HG02852 (cell line): Measurements from ENCODE around the gene SRPK2.
"Not testable (repeated sequence)": the region's sequence is repeated elsewhere in the genome, so short reads cannot be mapped to it uniquely, and the experiment has no call there.

Experiments
- ATAC-seq: cut with Tn5 transposase; IDR thresholded peaks from one replicate; pipeline ENCODE4 v1.9.1; 2021; ENCODE audit warnings: mild to moderate bottlenecking, moderate library complexity; ENCODE audit not compliant: unreplicated experiment

SRPK2 gene

DNA sequence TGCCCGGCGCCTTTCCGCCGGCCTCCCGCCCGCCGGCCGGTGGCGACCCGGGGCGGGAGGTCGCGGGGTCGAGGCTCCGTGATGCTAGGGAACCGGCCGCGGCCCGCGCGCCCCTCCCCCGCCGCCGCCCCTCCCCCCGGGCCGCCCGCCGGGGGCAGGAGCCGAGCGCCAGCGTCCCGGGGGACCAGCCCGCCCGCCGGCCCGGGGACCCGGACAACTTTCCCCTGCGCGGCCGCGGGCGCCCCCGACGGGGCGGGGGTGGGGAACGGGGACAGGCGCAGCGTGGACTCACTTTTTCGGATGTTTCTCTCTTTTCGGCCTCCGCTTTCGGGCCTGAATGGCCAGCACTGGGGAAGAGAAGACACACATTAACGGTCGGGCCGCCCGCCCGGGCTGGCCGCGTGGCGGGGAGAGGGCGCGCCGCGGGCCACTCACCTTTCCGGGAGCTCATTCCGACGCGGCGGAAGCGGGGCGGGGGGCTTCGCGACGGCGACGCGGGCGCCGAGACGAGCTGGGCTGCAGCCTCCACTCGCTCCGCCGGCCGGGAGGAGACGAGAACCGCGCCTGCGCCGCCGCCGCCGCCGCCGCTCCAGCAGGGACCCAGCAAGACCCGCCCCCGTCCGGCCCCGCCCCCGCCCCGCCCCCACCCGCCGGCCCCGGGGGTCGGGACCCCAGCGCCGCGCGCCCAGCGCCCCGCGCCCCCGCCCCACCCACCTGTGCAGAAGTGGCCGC, at the start of gene SRPK2:
SRPK2 (minus strand) TSS at position 566 of the 732 bp plus-strand sequence.
- peak; percentile 71 for ATAC-seq

DNA sequence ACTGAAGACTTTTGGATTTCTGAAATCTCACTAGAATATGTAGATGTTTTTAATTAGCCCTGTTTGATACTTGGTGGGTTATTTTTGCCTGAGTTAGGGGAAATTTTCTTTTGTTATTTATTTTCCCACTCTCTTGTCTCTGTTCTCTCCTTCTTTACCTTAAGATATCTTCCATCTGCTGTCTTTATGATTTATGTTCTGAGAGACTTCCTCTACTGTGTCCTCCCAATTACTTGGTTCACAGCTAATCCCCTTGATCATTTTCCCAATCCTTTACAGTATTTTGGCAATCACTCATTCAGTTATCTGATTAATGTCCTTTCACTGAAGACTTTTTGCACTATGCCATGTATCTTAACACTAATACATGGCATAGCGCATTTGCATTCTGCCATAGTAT, 49.5 kb upstream of the SRPK2 start:
- ATAC-seq: no peak

DNA sequence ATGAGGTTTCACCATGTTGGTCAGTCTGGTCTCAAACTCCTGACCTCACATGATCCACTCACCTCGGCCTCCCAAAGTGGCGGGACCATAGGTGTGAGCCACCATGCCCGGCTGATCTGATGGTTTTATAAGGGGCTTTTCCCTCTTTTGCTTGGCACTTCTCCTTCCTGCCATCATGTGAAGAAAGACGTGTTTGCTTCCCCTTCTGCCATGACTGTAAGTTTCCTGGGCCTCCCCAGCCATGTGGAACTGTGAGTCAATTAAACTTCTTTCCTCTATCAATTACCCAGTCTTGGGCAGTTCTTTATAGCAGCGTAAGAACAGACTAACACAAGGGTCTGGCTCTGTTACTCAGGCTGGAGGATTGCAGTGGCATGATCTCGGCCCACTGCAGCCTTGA, 48.6 kb upstream of the SRPK2 start:
- ATAC-seq: not testable (repeated sequence)

DNA sequence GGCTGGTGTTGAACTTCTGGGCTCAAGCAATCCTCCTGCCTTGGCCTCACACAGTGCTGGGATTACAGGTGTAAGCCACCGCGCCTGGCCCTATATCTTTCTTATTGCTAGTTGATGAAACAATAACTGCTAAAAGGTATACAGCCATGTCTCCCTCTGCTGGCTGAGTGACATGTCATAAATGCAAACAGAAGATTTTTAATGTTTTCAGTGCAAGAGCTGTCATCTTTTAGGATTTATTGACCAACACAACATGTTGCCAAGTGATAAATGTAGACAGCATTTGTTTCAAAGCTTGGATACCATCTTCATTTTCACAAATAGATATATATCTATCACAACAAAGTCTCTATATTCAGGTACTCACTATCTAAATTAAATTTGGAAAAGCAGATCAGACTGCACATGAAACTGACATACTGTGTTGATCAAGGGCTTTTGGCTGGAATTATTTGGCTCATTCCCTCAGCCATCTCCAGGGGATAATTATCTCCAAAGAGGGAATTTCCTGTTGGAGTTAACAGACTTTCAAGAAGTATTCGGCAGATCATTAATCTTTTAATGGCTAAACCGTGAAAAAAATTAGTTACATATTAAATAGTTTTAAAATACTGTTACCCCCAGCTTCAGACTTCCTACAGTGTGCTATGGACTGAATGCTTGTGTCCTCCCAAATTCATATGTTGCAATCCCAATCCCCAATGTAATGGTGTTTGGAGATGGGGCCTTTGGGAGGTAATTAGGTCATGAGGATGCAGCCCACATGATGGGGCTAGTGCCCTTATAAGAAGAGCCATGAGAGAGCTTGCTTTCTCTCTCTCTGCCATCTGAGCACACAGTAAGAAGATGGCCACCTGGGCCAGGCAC, 41.3 kb upstream of the SRPK2 start:
- ATAC-seq: no peak

DNA sequence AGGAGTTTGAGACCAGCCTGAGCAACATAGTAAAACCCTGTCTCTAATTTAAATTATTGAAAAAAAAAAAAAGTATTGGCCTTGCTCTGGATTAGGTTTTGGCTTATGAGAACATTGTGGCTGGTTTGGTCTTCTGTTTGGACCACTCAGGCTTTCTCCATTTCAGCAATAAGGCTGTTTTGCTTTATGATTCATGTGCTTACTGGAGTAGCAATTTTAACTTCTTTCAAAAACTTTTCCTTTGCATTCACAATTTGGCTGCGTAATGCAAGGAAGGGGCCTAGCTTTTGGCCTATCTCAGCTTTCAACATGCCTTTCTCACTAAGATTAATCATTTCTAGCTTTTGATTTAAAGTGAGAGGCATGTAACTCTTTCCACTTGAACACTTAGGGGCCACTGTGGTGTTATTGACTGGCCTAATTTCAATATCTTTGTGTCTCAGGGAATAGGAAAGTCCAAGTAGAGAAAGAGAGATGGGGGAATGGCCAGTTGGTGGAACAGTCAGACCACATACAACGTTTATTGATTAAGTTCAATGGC, 38.0 kb upstream of the SRPK2 start:
- no peak for ATAC-seq

DNA sequence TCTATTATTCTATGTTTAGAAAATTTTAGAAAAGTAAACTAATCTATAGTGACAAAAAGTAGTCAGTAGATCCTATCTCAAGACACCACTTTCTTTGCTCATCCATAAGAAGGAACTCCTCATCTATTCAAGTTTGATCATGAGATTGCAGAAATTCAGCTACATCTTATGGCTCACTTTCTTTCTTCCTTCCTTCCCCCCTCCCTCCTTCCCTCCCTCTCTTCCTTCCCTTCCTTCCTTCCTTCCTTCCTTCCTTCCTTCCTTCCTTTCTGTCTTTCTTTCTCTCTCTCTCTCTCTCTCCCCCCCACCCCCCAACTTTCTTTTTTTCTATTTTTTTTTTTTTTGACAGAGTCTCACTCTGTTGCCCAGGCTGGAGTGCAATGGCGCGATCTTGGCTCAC, 35.3 kb upstream of the SRPK2 start:
- no peak for ATAC-seq

DNA sequence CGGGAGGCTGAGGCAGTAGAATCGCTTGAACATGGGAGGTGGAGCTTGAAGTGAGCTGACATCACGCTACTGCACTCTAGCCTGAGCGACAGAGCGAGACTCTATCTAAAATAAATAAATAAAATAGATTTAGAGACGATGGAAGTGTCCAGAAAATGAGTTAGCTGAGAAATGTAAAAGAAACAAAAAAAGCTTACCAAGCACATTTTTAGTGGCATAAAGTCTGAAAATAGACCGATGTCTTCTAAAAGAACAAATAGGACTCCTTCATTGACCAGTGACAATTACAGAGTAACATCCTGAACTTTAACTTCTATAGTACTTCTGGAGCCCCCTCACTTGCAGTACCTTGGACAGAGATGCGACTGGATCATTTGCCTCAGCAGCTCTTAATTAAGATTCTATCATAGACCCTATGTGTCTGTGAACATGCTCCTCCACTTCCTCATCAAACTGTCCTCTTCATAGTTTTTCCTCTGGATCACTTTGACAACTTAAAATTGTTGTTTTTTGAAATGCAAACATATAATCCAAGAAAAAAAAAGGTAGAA, 25.2 kb upstream of the SRPK2 start:
- no peak for ATAC-seq

DNA sequence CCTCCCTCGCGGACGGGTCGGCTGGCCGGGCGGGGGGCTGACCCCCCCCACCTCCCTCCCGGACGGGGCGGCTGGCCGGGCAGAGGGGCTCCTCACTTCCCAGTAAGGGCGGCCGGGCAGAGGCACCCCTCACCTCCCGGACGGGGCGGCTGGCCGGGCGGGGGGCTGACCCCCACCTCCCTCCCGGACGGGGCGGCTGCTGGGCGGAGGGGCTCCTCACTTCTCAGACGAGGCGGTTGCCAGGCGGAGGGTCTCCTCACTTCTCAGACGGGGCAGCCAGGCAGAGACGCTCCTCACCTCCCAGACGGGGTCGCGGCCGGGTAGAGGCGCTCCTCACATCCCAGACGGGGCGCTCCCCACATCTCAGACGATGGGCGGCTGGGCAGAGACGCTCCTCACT, 22.1 kb upstream of the SRPK2 start:
- not testable (repeated sequence) for ATAC-seq

DNA sequence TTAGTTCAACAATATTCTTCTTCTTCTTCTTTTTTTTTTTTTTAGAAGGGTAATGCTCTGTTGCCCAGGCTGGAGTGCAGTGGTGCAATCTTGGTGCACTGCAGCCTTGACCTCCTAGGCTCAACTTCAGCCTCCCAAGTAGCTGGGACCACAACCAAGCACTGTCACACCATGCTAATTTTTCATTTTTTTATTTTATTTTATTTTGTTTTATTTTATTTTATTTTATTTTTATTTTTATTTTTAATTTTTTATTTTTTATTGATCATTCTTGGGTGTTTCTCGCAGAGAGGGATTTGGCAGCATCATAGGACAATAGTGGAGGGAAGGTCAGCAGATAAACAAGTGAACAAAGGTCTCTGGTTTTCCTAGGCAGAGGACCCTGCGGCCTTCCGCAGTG, 21.1 kb upstream of the SRPK2 start:
- ATAC-seq: not testable (repeated sequence)

DNA sequence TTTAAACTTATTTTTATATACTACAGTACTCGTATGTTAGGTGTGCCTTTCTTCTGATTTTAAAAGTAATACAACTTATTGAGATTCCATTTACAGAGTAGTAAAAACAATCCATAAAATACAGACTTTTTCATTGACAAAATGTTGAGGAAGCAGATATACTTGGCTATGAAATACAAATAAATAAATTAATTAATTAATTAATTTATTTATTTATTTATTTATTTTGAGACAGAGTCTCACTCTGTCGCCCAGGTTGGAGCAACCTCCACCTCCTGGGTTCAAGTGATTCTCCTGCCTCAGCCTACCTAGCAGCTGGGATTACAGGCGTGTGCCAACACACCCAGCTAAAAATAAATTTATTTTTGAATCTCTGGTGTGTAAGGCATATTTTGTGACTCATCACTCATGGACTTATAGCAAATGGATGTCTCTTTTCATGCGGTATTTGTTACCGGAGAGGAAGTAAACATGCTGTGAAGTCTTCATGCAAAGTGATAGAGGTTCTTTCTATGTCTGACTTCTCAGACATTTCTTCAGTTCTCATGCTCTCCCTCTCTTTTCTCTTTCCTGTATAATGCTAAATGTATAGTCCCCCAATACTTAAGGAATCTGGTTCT, 20.2 kb upstream of the SRPK2 start:
- no peak for ATAC-seq

DNA sequence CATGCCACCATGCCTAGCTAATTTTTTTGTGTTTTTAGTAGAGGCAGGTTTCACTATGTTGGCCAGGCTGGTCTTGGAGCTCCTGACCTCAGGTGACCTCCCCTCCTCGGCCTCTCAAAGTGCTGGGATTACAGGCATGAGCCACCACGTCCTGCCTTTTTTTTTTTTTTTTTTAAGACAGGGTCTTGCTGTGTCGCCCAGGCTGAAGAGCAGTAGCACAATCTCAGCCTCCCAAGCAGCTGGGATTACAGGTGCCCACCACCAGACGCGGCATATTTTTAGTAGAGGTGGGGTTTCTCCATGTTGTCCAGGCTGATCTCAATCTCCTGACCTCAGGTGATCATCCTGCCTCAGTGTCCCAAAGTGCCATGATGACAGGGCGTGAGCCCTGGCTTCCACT, 14.4 kb upstream of the SRPK2 start:
- no peak for ATAC-seq

DNA sequence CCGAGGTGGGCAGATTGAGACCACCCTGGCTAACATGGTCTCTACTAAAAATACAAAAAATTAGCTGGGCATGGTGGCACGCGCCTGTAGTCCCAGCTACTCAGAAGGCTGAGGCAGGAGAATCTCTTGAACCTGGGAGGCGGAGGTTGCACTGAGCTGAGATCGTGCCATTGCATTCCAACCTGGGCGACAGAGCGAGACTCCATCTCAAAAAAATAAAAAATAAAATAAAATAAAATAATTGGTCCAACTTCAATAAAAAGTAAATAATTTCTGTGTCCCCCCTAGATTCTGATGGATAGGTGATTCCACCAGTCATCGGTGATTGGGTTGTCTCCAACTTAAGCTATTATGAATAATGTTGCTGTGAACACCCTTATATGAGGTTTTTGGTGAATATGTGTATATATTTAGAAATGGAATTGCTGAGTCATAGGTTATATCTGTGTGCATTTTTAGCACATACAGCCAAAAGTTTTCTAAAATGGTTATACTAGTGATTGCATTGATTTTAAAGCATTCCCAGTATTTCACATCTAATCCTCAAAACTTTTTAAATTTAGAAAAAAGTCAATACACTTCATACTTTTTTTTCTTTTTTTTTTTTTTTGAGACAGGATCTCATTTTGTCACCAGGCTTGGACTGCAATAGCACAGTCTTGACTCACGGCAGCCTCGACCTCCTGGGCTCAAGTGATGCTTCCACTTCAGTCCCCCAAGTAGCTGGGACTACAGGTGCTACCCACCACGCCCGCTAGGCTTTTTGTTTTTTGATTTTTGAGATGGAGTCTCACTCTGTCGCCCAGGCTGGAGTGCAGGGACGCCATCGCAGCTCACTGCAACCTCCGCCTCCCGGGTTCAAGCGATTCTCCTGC, 13.7 kb upstream of the SRPK2 start:
- ATAC-seq: no peak

DNA sequence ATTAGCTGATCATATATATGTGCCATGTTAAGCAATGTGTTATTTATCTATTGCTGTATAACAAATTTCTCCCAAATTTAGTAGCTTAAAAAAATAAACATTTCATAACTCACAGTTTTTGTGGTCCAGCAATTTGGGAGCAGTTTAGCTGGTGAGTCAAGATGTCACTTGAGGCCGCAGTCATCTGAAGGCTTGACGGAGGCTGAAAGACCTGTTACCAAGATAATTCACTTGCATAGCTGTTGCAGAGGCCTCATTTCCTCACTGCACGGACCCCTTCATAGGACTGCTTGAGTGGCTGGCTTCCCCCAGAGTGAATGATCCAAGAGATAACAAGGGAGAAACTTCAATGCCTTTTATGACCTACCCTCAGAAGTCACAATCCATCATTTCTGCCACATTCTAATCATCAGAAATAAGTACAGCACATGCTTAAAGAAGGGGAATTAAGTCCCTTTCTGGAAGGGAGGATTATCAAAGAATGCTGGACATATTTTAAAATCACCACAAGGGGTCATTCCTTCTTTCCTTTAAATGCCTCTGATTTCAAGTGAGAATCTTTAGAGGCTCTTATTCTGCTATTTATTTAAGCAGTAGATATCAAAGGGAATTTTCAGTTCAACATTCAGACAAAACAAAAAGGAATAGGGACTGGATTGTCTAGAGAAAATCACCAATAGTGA, 10.5 kb upstream of the SRPK2 start:
- no peak for ATAC-seq

DNA sequence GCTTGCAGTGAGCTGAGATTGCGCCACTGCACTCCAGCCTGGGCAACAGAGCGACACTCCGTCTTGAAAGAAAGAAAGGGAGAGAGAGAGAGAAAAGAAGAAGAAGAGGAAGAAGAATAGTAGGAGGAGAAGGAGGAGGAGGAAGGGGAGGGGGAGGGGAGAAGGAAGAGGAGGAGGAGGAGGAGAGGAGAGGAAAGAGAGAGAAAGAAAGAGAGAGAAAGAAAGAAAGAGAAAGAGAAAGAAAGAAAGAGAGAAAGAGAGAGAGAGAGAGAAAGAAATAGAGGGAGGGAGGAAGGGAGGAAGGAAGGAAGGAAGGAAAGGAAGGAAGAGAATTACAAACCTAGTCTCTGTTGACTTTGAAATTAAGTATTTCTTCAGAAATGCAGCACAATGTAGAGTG, 7.8 kb upstream of the SRPK2 start:
- no peak for ATAC-seq

DNA sequence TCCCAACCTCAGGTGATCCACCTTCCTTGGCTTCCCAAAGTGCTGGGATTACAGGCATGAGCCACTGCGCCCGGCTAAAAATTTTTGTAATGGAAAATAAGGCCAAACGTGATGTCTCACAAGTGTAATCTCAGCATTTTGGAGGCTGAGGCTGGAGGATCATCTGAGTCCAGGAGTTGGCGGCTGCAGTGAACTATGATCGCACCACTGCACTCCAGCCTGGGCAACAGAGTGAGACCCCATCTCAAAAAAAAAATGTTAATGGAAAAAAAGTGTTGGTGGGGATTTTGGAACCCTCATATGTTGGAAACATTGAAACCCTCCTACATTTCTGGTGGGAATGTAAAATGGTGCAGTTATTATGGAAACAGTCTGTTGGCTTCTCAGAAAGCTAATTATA, 2.7 kb upstream of the SRPK2 start:
- ATAC-seq: no peak

DNA sequence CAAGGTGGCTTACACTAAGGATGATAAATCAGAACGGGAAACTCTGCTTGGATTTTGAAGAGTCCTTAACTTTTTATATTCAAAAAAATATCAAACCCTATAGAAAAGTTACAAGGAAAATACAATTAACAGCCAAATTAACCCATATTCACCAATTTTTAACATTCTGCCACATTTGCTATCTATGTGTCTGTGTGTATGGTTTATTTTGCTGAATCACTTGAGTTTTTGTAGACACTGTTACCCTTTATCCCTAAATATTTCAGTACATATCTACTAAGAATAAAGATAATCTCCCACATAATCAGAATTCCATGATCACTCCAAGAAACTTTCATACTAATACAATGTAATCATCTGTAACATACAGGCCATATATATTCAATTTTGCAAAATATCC, 1.2 kb upstream of the SRPK2 start:
- no peak for ATAC-seq

DNA sequence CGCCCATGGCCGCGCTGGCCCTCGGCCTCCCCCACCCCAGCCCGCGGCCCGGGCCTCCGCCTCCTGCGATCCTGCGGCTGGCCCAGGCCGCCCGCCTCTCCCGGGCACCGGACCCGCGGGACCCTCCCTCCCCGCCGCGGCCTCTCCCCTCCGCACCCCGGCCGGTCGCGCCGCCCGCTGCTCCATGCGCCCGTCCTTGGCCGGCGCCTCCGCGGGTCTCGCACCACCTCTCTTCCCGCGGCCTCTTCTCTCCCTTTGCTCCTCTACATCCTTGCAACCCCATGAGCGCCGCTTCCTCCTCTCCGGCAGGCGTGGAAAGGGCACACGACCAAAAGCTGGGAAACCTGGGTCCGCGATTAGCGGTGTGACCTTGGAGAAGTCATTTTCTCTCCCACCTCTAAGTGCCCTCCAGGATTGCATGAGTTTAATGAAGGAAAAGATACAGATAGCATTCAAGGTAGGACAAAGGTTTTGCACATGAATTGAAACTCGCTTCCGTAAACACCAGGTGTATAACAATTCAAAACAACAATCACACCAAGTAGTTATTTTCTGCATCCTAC, 448 bp upstream of the SRPK2 start:
- peak; percentile 27 for ATAC-seq

DNA sequence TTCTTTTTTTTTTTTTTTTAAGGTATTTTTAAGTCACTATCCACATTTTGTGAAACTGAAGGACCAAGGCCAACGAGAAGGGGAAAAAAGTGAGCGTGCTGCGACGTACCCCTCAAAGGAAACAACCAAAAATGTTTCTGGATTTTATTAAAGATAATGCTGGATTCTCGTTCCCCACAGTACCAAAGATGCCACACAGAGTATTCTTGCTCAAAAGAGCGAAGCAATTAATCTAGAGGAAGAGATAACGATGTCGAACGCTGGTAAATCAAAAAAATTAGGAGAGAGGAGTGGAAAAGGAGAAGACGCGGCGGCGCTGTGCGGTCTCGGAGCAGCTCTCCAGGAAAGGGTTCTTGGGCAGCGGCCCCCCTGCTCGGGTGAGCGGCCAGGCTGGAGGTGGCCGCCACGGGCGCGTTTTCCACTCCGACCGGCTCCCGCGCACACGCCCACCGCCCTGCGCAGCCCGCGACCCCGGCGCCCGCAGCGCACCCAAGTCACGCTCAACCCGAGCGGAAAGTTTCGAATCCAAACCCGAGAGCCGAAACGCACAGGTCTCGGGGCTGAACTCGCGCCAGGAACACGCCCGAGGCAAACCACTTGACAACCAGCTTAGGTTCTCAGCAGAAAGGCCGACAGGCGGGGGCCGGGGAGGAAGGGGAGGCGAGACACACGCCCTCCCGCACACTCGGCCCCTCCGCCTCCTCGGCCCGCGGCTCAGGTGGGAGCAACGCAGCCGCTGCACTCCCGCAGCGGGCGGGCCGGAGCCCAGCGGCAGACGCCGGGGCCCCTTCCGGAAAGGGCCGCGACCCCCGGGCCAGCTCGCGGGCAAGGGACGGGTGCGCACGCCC, 989 bp downstream of the SRPK2 start:
- peak; percentile 46 for ATAC-seq
